Lower leg skin (tissue), 4 donors: ENCODE measurements around the gene AUTS2. TPM values are rescaled to one million over a fixed set of nuclear protein-coding genes. Genes with fewer than 3 reads are reported as not detected.

Source experiments
- DNase-seq, 2 donors: peaks; one replicate each; pipeline ENCODE4 v3.0.0-alpha.2; 2019; ENCODE audit warnings: low spot score in 2 of 2
- H3K4me3 ChIP-seq: fragments of 200-600 bp; sonication (generic); 2 replicates; pipeline ENCODE4 v1.5.1; 2017; ENCODE audit warnings: mild to moderate bottlenecking, low read depth; ENCODE audit not compliant: poor library complexity, severe bottlenecking
- POLR2A ChIP-seq, 2 donors: fragments of 450-650 bp; IDR thresholded peaks; one replicate each; pipeline ENCODE4 v1.6.1; 2016 to 2017; ENCODE audit warnings: antibody characterized with exemption in 2 of 2, mild to moderate bottlenecking in 1 of 2, moderate library complexity in 1 of 2
- WGBS, 2 donors: methylation state at CpG; one replicate each; pipeline ENCODE4 v1.1.5; 2018; 5-methylcytosine and 5-hydroxymethylcytosine counted together
- intact Hi-C: fragments of 100-400 bp; cut with DNase I; formaldehyde crosslinking; loops from one replicate; pipeline ENCODE4 v1.15.0; 2023; ENCODE audit warnings: low total_unique reads
- total RNA-seq, 4 donors: library from RNA; depleted of rRNA; stranded (reverse); fragments of >200 nt; gene quantifications; one replicate each; pipeline ENCODE4 v1.1.0, GENCODE V29; 2016
- TF ChIP-seq, protein P1 (sequence below), 3 donors: fragments of 450-650 bp; IDR thresholded peaks; one replicate each; pipeline ENCODE4 v1.5.1; 2016; ENCODE audit warnings: antibody characterized with exemption in 3 of 3, mild to moderate bottlenecking in 3 of 3, moderate library complexity in 2 of 3

AUTS2 gene
- total RNA-seq, 4 donors from 2014 or later: 30.8 to 41.9 (median 40.5) TPM

DNA sequence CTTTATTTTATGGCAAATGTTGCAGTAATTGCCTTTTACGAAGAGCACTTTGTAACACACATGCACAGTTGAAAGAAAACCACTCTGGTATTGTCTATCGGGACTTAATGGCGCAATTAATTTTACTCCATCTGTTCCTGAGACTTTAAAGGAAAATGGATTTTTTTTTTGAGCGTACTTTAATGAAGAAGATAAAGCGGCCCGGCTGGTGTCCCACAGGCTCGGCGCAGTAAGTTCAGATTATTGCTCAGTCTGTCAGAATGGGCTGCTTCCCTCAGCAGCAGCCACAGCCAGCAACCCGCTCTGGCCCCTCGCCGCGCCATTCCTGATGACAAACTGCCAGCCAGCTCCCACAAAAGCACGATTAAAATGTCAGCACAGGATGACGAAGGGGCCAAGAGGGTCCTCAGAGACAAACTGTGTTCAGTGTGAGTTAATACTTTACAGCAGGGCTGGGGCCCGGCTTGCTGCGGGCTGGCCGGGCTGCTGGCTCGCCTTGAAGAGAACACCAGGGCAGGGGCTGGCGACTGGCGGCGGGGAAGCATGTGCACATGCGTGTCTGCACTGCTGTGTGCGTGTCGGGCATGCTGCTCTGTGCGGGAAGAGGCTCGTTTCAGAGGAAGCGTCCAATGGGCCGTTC, 1032.7 kb downstream of the AUTS2 start:
- DNase-seq: no peak
- TF ChIP-seq, protein P1, sequence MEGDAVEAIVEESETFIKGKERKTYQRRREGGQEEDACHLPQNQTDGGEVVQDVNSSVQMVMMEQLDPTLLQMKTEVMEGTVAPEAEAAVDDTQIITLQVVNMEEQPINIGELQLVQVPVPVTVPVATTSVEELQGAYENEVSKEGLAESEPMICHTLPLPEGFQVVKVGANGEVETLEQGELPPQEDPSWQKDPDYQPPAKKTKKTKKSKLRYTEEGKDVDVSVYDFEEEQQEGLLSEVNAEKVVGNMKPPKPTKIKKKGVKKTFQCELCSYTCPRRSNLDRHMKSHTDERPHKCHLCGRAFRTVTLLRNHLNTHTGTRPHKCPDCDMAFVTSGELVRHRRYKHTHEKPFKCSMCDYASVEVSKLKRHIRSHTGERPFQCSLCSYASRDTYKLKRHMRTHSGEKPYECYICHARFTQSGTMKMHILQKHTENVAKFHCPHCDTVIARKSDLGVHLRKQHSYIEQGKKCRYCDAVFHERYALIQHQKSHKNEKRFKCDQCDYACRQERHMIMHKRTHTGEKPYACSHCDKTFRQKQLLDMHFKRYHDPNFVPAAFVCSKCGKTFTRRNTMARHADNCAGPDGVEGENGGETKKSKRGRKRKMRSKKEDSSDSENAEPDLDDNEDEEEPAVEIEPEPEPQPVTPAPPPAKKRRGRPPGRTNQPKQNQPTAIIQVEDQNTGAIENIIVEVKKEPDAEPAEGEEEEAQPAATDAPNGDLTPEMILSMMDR (IDR thresholded peaks at IDR 0.05): no peak
- TF ChIP-seq POLR2A (IDR thresholded peaks at IDR 0.05): no peak
- WGBS, 2 donors: 79 to 83% methylated on average over 24 to 28 of the region's 28 CpGs
- intact Hi-C loops: no loop called here
- H3K4me3 ChIP-seq: no peak overlapping the region

DNA sequence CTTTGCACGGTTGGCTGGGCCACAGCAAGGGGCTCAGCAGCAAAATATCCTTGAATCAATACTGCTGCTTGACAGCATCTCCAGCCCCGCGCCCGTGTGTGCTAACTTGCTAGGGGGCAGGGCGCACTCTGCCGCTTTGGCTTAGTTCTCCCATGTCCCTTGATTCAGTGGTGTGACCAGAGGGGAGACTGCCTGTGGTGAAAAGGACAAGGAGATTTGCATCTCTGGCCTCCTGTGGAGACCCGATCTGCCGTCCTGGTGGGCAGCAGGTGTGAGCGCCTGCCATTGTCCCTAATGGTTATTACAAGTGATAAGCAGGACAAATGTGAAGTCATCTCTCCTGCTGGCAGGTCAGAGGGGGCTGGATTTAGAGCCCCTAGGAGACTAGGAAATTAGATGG, 1033.4 kb downstream of the AUTS2 start:
- TF ChIP-seq, protein P1 (IDR thresholded peaks at IDR 0.05): no peak
- no peak for TF ChIP-seq POLR2A (IDR thresholded peaks at IDR 0.05)
- no peak overlapping the region for H3K4me3 ChIP-seq
- no peak for DNase-seq
- intact Hi-C loops: no loop called here
- 89 to 91% methylated on average over 9 of the region's 9 CpGs for WGBS, 2 donors

DNA sequence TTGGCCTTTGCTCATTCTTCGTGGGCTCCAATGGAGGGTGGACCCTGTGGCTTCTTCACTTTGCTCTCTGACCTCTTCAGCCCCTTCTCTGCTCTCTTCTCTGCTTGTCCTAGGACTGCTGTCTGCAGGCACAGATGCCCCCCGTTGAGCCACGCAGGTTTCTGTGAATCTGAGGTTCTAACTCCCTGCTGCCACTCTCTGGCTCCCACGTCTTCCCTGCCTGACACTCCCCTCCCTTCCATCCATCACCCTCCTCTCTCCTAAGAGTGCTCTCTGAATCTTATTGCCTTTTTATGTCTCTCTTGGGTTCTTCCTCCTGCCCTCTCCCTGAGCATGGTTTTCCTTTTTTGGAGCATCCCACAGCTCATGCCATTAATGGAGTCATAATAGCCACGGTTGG, 1034.1 kb downstream of the AUTS2 start:
- WGBS, 2 donors: 89 to 91% methylated on average over 5 of the region's 5 CpGs
- TF ChIP-seq, protein P1 (IDR thresholded peaks at IDR 0.05): no peak
- TF ChIP-seq POLR2A (IDR thresholded peaks at IDR 0.05): no peak
- H3K4me3 ChIP-seq: no peak overlapping the region
- intact Hi-C loops: no loop called here
- DNase-seq: no peak

DNA sequence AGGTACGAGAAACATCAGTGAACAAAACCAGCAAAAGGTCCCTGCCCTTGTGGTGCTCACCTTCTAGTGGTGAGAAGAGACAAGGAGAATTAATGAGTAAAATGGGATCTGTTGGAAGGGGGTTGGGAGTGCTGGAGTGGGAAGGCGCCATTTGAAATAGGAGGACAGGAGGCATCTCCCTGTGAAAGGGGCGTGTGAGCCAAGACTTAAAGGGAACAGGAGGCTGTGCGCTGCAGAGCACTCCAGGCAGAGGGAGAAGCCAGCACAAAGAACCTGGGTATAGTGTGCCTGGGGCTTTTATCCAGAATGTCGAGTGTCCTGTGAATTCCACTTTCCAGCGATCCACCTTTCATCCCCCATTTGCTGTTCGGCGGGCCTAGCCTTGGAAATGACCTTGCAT, 1035.8 kb downstream of the AUTS2 start:
- TF ChIP-seq POLR2A (IDR thresholded peaks at IDR 0.05): no peak
- TF ChIP-seq, protein P1 (IDR thresholded peaks at IDR 0.05): no peak
- no peak for DNase-seq
- no peak overlapping the region for H3K4me3 ChIP-seq
- intact Hi-C loops: no loop called here
- WGBS, 2 donors: 94 to 98% methylated on average over 8 of the region's 8 CpGs

DNA sequence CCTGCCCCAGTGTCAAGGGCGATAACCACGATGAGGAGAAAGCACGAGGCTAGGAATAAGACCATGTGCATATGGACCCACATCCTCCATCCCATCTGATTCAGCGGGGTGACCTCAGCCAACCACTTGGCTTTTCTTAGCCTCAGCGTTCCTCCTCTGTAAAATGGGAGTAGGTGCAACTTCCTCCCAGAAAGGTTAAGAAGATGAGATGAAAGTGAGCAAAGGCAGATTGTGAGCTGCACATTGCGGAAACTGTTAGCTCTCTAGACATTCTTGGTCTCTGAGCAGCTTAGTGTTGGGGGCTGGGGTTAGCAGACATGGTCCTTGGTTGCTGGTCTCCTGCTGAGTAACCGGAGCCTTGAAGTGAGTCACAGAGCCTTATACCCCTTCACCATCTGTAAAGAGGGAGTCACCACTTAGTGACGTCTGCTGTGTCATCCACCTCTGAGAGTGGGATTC, 1036.4 kb downstream of the AUTS2 start:
- DNase-seq: no peak
- TF ChIP-seq POLR2A (IDR thresholded peaks at IDR 0.05): no peak
- TF ChIP-seq, protein P1 (IDR thresholded peaks at IDR 0.05): no peak
- intact Hi-C loops: no loop called here
- H3K4me3 ChIP-seq: no peak overlapping the region
- WGBS, 2 donors: 94 to 98% methylated on average over 8 of the region's 8 CpGs

DNA sequence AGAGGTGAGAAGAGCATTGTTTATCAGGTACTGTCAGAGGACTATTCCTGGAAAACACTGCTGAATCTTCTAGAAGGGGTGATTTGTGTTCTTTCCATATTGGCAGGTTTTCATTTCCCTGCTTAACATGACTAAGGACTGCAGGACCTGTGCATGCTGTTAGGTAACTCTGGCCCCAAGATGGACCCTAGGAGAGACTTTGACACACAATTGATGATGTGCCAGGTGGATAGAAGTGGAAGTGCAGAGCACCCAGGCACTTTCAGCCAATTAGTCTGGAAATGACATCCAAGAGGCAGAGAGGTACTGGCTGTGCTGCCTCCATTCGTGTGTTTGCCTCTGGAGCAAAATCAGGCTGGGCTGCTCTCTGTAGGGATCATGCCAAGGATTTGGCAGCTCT, 1037.4 kb downstream of the AUTS2 start:
- TF ChIP-seq, protein P1 (IDR thresholded peaks at IDR 0.05): no peak
- no peak for TF ChIP-seq POLR2A (IDR thresholded peaks at IDR 0.05)
- 42 to 71% methylated on average over 1 of the region's 1 CpG for WGBS, 2 donors
- intact Hi-C loops: no loop called here
- DNase-seq: no peak
- no peak overlapping the region for H3K4me3 ChIP-seq
